GM12878 (cell line): ENCODE results near the gene TRAF3. TPM values are rescaled to one million over a fixed set of nuclear protein-coding genes. Genes with fewer than 3 reads are reported as not detected.
"Not testable (repeated sequence)": the region's sequence is repeated elsewhere in the genome, so short reads cannot be mapped to it uniquely, and the experiment has no call there.

ENCODE experiments used
- ATAC-seq: fragments of 200-7000 bp; cut with Tn5 transposase; 3 replicates; pipeline ENCODE4 v1.9.1; 2020; ENCODE audit warnings: mild to moderate bottlenecking, moderate library complexity
- BruUV-seq: library from RNA; stranded (reverse); fragments of 400-500 nt; replicated peaks from 2 replicates; lab custom pipeline; 2021; lab: Mats Ljungman, UMichigan
- CTCF ChIA-PET: fragments of 300-600 bp; sonication (Branson Sonifier 250); formaldehyde crosslinking; extraction: SDS; loops from one replicate; lab custom pipeline; 2021; ENCODE audit warnings: inconsistent platforms; lab: Yijun Ruan, JAX
- POLR2A ChIA-PET: fragments of 350-600 bp; formaldehyde crosslinking; extraction: SDS; loops from one replicate; lab custom pipeline; 2021; ENCODE audit warnings: inconsistent platforms; lab: Charles Lee
- RAD21 ChIA-PET: fragments of 300-600 bp; sonication (Branson Sonifier 250); formaldehyde crosslinking; loops from one replicate; lab custom pipeline; 2023; ENCODE audit warnings: antibody characterized with exemption; ENCODE audit not compliant: unreplicated experiment; lab: Charles Lee
- SMC1A ChIA-PET: fragments of 300-600 bp; sonication (Branson Sonifier 250); formaldehyde crosslinking; loops from one replicate; lab custom pipeline; 2023; ENCODE audit not compliant: unreplicated experiment, uncharacterized antibody; lab: Charles Lee
- DNase-seq: peaks from one replicate; pipeline ENCODE4 v3.0.0-alpha.2; 2011; ENCODE audit warnings: low read depth, low spot score
- FAIRE-seq: peaks from 3 replicates; lab custom pipeline; 2011; peaks lifted over from hg19 to GRCh38; lab: Jason Lieb, UNC
- H2AFZ ChIP-seq: 2 replicates; pipeline ENCODE4 v1.6.0; 2011; ENCODE audit warnings: low read depth, low read length, control low read depth; ENCODE audit not compliant: control insufficient read depth
- H3K27ac ChIP-seq: 2 replicates; pipeline ENCODE4 v1.5.1; 2011; ENCODE audit warnings: control low read depth; ENCODE audit not compliant: control insufficient read depth, insufficient read depth
- H3K27me3 ChIP-seq, 2 experiments: replicated peaks in 1 of 2; 2 replicates each; pipeline versions ENCODE4 v1.6.0 to v1.6.1; 2011; ENCODE audit warnings: low read length in 1 of 2; ENCODE audit not compliant: control insufficient read depth in 2 of 2, insufficient read depth in 2 of 2
- H3K36me3 ChIP-seq, 2 experiments: 2 replicates each; pipeline ENCODE4 v1.5.1; 2011; ENCODE audit warnings: low read length in 1 of 2; ENCODE audit not compliant: control insufficient read depth in 2 of 2, insufficient read depth in 2 of 2
- H3K4me1 ChIP-seq: 2 replicates; pipeline ENCODE4 v1.6.1; 2011; ENCODE audit warnings: mild to moderate bottlenecking, low read length, moderate library complexity, mixed read lengths; ENCODE audit not compliant: control insufficient read depth, insufficient read depth
- H3K4me2 ChIP-seq: 2 replicates; pipeline ENCODE4 v1.6.0; 2011; ENCODE audit warnings: control low read depth; ENCODE audit not compliant: control insufficient read depth, insufficient read depth
- H3K4me3 ChIP-seq: fragments of 200-600 bp; sonication (generic); 2 replicates; pipeline ENCODE4 v1.5.1; 2016
- H3K79me2 ChIP-seq: 2 replicates; pipeline ENCODE4 v1.6.0; 2011; ENCODE audit warnings: low read length; ENCODE audit not compliant: control insufficient read depth, insufficient read depth
- H3K9ac ChIP-seq: 2 replicates; pipeline ENCODE4 v1.8.0; 2011; ENCODE audit warnings: low read length, control low read depth, mixed read lengths; ENCODE audit not compliant: control insufficient read depth, insufficient read depth
- H3K9me3 ChIP-seq: replicated peaks from 3 replicates; pipeline ENCODE4 v1.5.1; 2011; ENCODE audit warnings: mild to moderate bottlenecking, low read length; ENCODE audit not compliant: control insufficient read depth, insufficient read depth
- H4K20me1 ChIP-seq: 2 replicates; pipeline ENCODE4 v1.6.0; 2011; ENCODE audit not compliant: control insufficient read depth, insufficient read depth
- CREM ChIP-seq: IDR thresholded peaks from 2 replicates; pipeline ENCODE4 v1.6.1; 2014; ENCODE audit warnings: antibody characterized with exemption, low read depth
- EED ChIP-seq: sonication (generic); IDR thresholded peaks from 2 replicates; pipeline ENCODE4 v1.6.1; 2016; ENCODE audit warnings: antibody characterized with exemption, low read depth
- EGR1 ChIP-seq, 2 experiments: IDR thresholded peaks; 1 replicate in 1 of 2; 2 replicates in 1 of 2; pipeline ENCODE4 v1.6.1; 2011 to 2012; ENCODE audit warnings: low read depth in 2 of 2, low read length in 2 of 2, borderline replicate concordance in 1 of 2, mild to moderate bottlenecking in 1 of 2, moderate library complexity in 1 of 2
- EP300 ChIP-seq, 2 experiments: fragments of 150-350 bp in 1 of 2; IDR thresholded peaks; 2 replicates each; pipeline ENCODE4 v1.6.1; 2011 to 2012; ENCODE audit warnings: low read depth in 2 of 2, low read length in 2 of 2, borderline replicate concordance in 1 of 2, improper control_type of control experiment in 1 of 2, inconsistent platforms in 1 of 2; ENCODE audit not compliant: control insufficient read depth in 1 of 2
- ETV6 ChIP-seq, 2 experiments: fragments of 450-650 bp in 1 of 2; IDR thresholded peaks in 1 of 2; conservative IDR thresholded peaks in 1 of 2; 2 replicates each; pipeline ENCODE4 v1.6.1; 2014; ENCODE audit warnings: antibody characterized with exemption in 1 of 2, borderline replicate concordance in 1 of 2, low read depth in 1 of 2, mild to moderate bottlenecking in 1 of 2, moderate library complexity in 1 of 2
- FOS ChIP-seq: IDR thresholded peaks from 3 replicates; pipeline ENCODE4 v1.6.1; 2011; ENCODE audit warnings: borderline replicate concordance; ENCODE audit not compliant: insufficient read length; ENCODE audit errors: extremely low read depth
- FOXM1 ChIP-seq: IDR thresholded peaks from 2 replicates; pipeline ENCODE4 v1.6.1; 2012; ENCODE audit warnings: low read depth, mild to moderate bottlenecking, inconsistent platforms, low read length, moderate library complexity
- IKZF1 ChIP-seq: fragments of 450-650 bp; conservative IDR thresholded peaks from 2 replicates; pipeline ENCODE4 v1.6.1; 2017; ENCODE audit warnings: antibody characterized with exemption, mild to moderate bottlenecking
- JUNB ChIP-seq: IDR thresholded peaks from 2 replicates; pipeline ENCODE4 v1.6.1; 2016; ENCODE audit warnings: antibody characterized with exemption, mild to moderate bottlenecking
- KLF5 ChIP-seq: fragments of 450-650 bp; IDR thresholded peaks from 2 replicates; pipeline ENCODE4 v1.6.1; 2014; ENCODE audit warnings: mild to moderate bottlenecking; ENCODE audit not compliant: partially characterized antibody
- NFIC ChIP-seq: IDR thresholded peaks from 2 replicates; pipeline ENCODE4 v1.6.1; 2012; ENCODE audit warnings: low read depth, mild to moderate bottlenecking, inconsistent platforms, low read length, moderate library complexity
- NR2C1 ChIP-seq: fragments of 450-650 bp; IDR thresholded peaks from 2 replicates; pipeline ENCODE4 v1.6.1; 2017; ENCODE audit warnings: antibody characterized with exemption, mild to moderate bottlenecking, moderate library complexity
- RUNX3 ChIP-seq: IDR thresholded peaks from 2 replicates; pipeline ENCODE4 v1.6.1; 2012; ENCODE audit warnings: low read length, inconsistent platforms
- WGBS: methylation state at CpG from one replicate; pipeline ENCODE4 v1.1.6; 2016; ENCODE audit warnings: low lambda C conversion rate; ENCODE audit not compliant: insufficient replicate concordance, insufficient coverage; ENCODE audit errors: missing lambda C conversion rate; 5-methylcytosine and 5-hydroxymethylcytosine counted together
- in situ Hi-C: fragments of 300-500 bp; cut with MboI; formaldehyde crosslinking; loops from 9 replicates; pipeline ENCODE4 v1.14.3; 2018; ENCODE audit warnings: mixed read lengths
- intact Hi-C: fragments of 100-400 bp; cut with micrococcal nuclease; formaldehyde crosslinking; loops from one replicate; pipeline ENCODE4 v1.14.2; 2022; ENCODE audit not compliant: unreplicated experiment
- polyA plus RNA-seq, 11 experiments: library from polyadenylated mRNA; depleted of rRNA in 4 of 11; unstranded in 6 of 11; stranded (reverse) in 5 of 11; fragments of >200 nt; fragmentation: Nextera tagmentation in 4 of 11; fragmentation: Illumina TruSeq in 1 of 11; extraction: Ambion mirVana in 4 of 11; extraction: Trizol in 1 of 11; gene quantifications; 1 replicate in 1 of 11; 2 replicates in 10 of 11; pipeline versions ENCODE4 v1.2.1 to v1.2.3, GENCODE V29; 2011 to 2016; ENCODE audit warnings: inconsistent platforms in 2 of 11, missing spikeins in 2 of 11, low read depth in 1 of 11
- total RNA-seq, 4 experiments: library from RNA; depleted of rRNA in 3 of 4; stranded (reverse); fragments of >200 nt in 3 of 4; fragmentation: Illumina TruSeq in 1 of 4; extraction: Trizol in 1 of 4; gene quantifications; 2 replicates each; pipeline versions ENCODE4 v1.2.1 to v1.2.3, GENCODE V29; 2013 to 2021
- TF ChIP-seq, protein P1 (sequence below): IDR thresholded peaks from 2 replicates; pipeline ENCODE4 v1.6.1; 2012; ENCODE audit warnings: low read length, inconsistent platforms

Gene TRAF3
- total and polyA plus RNA-seq, 10 of the 15 experiments (the other 5 are each of a cell fraction or from before 2014, with no cell fraction given): 3.0 to 70.1 (median 36.5) TPM

DNA sequence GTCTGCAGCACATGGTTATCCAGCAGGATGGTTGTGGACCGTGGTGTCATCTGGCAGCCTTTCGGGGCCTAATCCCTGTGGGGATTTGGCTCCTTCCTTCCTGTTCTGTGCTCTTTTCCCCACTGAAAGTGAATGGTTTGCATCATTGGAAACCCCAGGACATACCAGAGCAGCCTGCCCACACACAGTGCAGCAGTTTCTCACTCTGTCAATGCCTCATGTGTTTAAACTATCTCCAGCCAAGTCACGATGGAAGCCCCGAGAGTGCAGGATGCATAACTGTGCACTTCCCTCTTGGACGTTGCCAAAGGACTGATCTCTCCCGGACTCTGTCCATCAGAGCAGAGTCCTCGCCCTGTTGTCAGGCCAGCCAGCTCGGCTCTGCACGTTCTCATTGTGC lies 116.2 kb downstream of the TRAF3 start:
- Histone ChIP-seq H3K36me3 (peaks cover 13 to 37% of the 10 kb centered on the region in 2 experiments), H3K4me2 (0 out of 2 replicates have a peak overlapping the region, but pooled peaks have one; percentile 9), H3K27ac (peak overlapping the region; percentile 6; the same call in 1 of the 2 replicates), H3K9ac (no peak overlapping the region; the same call in 1 of the 2 replicates), H3K4me1 (peaks cover 21% of the 10 kb centered on the region), H4K20me1 (no peaks in the 10 kb centered on the region), H2AFZ (no peak overlapping the region), H3K27me3 (no peaks in the 10 kb centered on the region), H3K4me3 (no peak overlapping the region)
- 70% methylated on average over 9 of the region's 9 CpGs for WGBS
- BruUV-seq: no TSS peak
- ChIA-PET POLR2A (interaction anchor here (0.7 to 1.2 kb wide), 2 partner anchors 71 to 109 kb away, joined by 3 to 8 read pairs; no protein-coding TSS in a partner anchor), RAD21 (interaction anchor here (0.9 kb wide), 1 partner anchor 198 kb away, joined by 3 read pairs; no protein-coding TSS in a partner anchor), CTCF (no interaction called here)
- FAIRE-seq: no peak
- peak; percentile 67 for ATAC-seq
- peak; percentile 17 for DNase-seq
- intact Hi-C loops: no loop called here
- in situ Hi-C loops: no loop called here
- TF ChIP-seq NR2C1: no peak
- peak; percentile 72 for TF ChIP-seq IKZF1
- no peak for TF ChIP-seq KLF5
- TF ChIP-seq EP300 (IDR thresholded peaks at IDR 0.05; ENCODE audit: borderline replicate concordance in 1 of 2, control insufficient read depth in 1 of 2, low read depth in 2 of 2, low read length in 2 of 2): no peak
- no peak for TF ChIP-seq EGR1 (IDR thresholded peaks at IDR 0.05; ENCODE audit: borderline replicate concordance in 1 of 2, low read depth in 2 of 2, low read length in 2 of 2)
- TF ChIP-seq FOXM1: no peak
- peak; percentile 73 for TF ChIP-seq RUNX3
- peak; percentile 24; the same call in 1 of the 2 replicates for TF ChIP-seq CREM
- peak; percentile 52; the same call in 1 of the 2 replicates for TF ChIP-seq NFIC
- TF ChIP-seq FOS: no peak
- TF ChIP-seq ETV6 (conservative IDR thresholded peaks at IDR 0.05 in 1 of 2, IDR thresholded peaks at IDR 0.05 in 1 of 2; ENCODE audit: borderline replicate concordance in 1 of 2, low read depth in 1 of 2): peak in 1 of 2 experiments; percentile 21; a peak in 1 of 4 replicates
- TF ChIP-seq, protein P1, sequence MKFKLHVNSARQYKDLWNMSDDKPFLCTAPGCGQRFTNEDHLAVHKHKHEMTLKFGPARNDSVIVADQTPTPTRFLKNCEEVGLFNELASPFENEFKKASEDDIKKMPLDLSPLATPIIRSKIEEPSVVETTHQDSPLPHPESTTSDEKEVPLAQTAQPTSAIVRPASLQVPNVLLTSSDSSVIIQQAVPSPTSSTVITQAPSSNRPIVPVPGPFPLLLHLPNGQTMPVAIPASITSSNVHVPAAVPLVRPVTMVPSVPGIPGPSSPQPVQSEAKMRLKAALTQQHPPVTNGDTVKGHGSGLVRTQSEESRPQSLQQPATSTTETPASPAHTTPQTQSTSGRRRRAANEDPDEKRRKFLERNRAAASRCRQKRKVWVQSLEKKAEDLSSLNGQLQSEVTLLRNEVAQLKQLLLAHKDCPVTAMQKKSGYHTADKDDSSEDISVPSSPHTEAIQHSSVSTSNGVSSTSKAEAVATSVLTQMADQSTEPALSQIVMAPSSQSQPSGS: no peak
- TF ChIP-seq EED: peak; percentile 82
- 0 out of 2 replicates have a peak, but pooled peaks have one; percentile 12 for TF ChIP-seq JUNB
- TF ChIP-seq, all 136 proteins: peak for 7
- Histone ChIP-seq H3K79me2 (peaks cover 5% of the 10 kb centered on the region), H3K9me3 (no peaks in the 10 kb centered on the region)
- SMC1A ChIA-PET: interaction anchor here (1.2 kb wide), 1 partner anchor 12 kb away, joined by 3 read pairs; no protein-coding TSS in a partner anchor

GRCh38 chr14:102896735-102897134 lies 119.5 kb downstream of the TRAF3 start:
- FAIRE-seq, H3K27me3 ChIP-seq, DNase-seq, H2AFZ ChIP-seq, H3K27ac ChIP-seq, H4K20me1 ChIP-seq, in situ Hi-C loops, ATAC-seq, H3K4me2 ChIP-seq, H3K9ac ChIP-seq, H3K4me3 ChIP-seq, intact Hi-C loops, H3K9me3 ChIP-seq, BruUV-seq: not testable (repeated sequence)
- peaks cover 19 to 26% of the 10 kb centered on the region in 2 experiments for H3K36me3 ChIP-seq
- ChIA-PET POLR2A (interaction anchor here (0.6 to 1.1 kb wide), 3 partner anchors 62 to 189 kb away, joined by 3 to 4 read pairs (median 3); no protein-coding TSS in a partner anchor), SMC1A (interaction anchor here (1.0 to 2.0 kb wide), 5 partner anchors 75 to 202 kb away, joined by 5 to 8 read pairs (median 6); no protein-coding TSS in a partner anchor), CTCF (interaction anchor here (1.1 to 2.0 kb wide), 3 partner anchors 122 to 202 kb away, joined by 3 to 14 read pairs (median 3); no protein-coding TSS in a partner anchor), RAD21 (interaction anchor here (1.2 to 1.5 kb wide), 3 partner anchors 76 to 203 kb away, joined by 3 to 13 read pairs (median 3); no protein-coding TSS in a partner anchor)
- H3K79me2 ChIP-seq: peaks cover 15% of the 10 kb centered on the region
- H3K4me1 ChIP-seq: peaks cover 50% of the 10 kb centered on the region
